HepG2 (cell line): ENCODE measurements around the gene SIK3. TPM values are rescaled to one million over a fixed set of nuclear protein-coding genes. Genes with fewer than 3 reads are reported as not detected.

Source experiments
- BRCA1 ChIP-seq: sonication (generic); formaldehyde crosslinking; IDR thresholded peaks from 2 replicates; pipeline ENCODE4 v1.4.0; 2020; ENCODE audit warnings: missing genetic modification reagents
- FOXP4 ChIP-seq: sonication (generic); formaldehyde crosslinking; IDR thresholded peaks from 2 replicates; pipeline ENCODE4 v1.4.0; 2020; ENCODE audit warnings: missing genetic modification reagents
- HNF1B ChIP-seq: sonication (generic); formaldehyde crosslinking; IDR thresholded peaks from 2 replicates; pipeline ENCODE4 v1.5.1; 2020; ENCODE audit warnings: mild to moderate bottlenecking, moderate library complexity, missing genetic modification reagents
- KAT8 ChIP-seq: IDR thresholded peaks from 2 replicates; pipeline ENCODE4 v1.6.1; 2016; ENCODE audit warnings: missing genetic modification reagents, missing compliant biosample characterization
- MIER2 ChIP-seq: IDR thresholded peaks from 2 replicates; pipeline ENCODE4 v1.6.1; 2016; ENCODE audit warnings: missing biosample characterization, missing genetic modification reagents
- NFE2L1 ChIP-seq: sonication (generic); formaldehyde crosslinking; IDR thresholded peaks from 2 replicates; pipeline ENCODE4 v1.4.0; 2020; ENCODE audit warnings: missing genetic modification reagents, mild to moderate bottlenecking, borderline replicate concordance
- PATZ1 ChIP-seq: sonication (generic); formaldehyde crosslinking; IDR thresholded peaks from 2 replicates; pipeline ENCODE4 v1.4.0; 2020; ENCODE audit warnings: missing genetic modification reagents
- PBX2 ChIP-seq: IDR thresholded peaks from 2 replicates; pipeline ENCODE4 v1.6.1; 2016; ENCODE audit warnings: control low read depth
- POGK ChIP-seq: sonication (generic); formaldehyde crosslinking; conservative IDR thresholded peaks from 2 replicates; pipeline ENCODE4 v1.8.0; 2022; ENCODE audit warnings: mild to moderate bottlenecking, moderate library complexity, missing genetic modification reagents
- POLR2A ChIP-seq, 2 experiments: IDR thresholded peaks; 2 replicates each; pipeline ENCODE4 v1.6.1; 2011; ENCODE audit warnings: low read depth in 2 of 2, low read length in 2 of 2, mild to moderate bottlenecking in 1 of 2, moderate library complexity in 1 of 2; ENCODE audit not compliant: insufficient read depth in 1 of 2
- RBFOX2 ChIP-seq: fragments of 200-400 bp; formaldehyde crosslinking; IDR thresholded peaks from 2 replicates; pipeline ENCODE4 v1.6.1; 2017; ENCODE audit warnings: low read depth, mild to moderate bottlenecking, low read length
- RFXANK ChIP-seq: IDR thresholded peaks from 2 replicates; pipeline ENCODE4 v1.6.1; 2016
- SOX6 ChIP-seq, 2 experiments: fragments of 450-650 bp in 1 of 2; sonication (generic) in 1 of 2; formaldehyde crosslinking in 1 of 2; IDR thresholded peaks; 2 replicates each; pipeline versions ENCODE4 v1.4.0 to v1.6.1; 2017 to 2020; ENCODE audit warnings: antibody characterized with exemption in 1 of 2, mild to moderate bottlenecking in 1 of 2, missing genetic modification reagents in 1 of 2
- TARDBP ChIP-seq: sonication (generic); formaldehyde crosslinking; IDR thresholded peaks from 2 replicates; pipeline ENCODE4 v1.8.0; 2022; ENCODE audit warnings: mild to moderate bottlenecking, missing genetic modification reagents
- TSC22D2 ChIP-seq: sonication (generic); formaldehyde crosslinking; IDR thresholded peaks from 2 replicates; pipeline ENCODE4 v1.5.1; 2020; ENCODE audit warnings: missing genetic modification reagents, mild to moderate bottlenecking, borderline replicate concordance
- ZFY ChIP-seq: sonication (generic); formaldehyde crosslinking; IDR thresholded peaks from 2 replicates; pipeline ENCODE4 v1.4.0; 2020; ENCODE audit warnings: missing genetic modification reagents
- ZNF580 ChIP-seq: IDR thresholded peaks from 2 replicates; pipeline ENCODE4 v1.6.1; 2016; ENCODE audit warnings: low read depth, borderline replicate concordance
- ZNF678 ChIP-seq: sonication (generic); formaldehyde crosslinking; IDR thresholded peaks from 2 replicates; pipeline ENCODE4 v1.4.0; 2020; ENCODE audit warnings: mild to moderate bottlenecking, missing genetic modification reagents
- ZNF772 ChIP-seq: sonication (generic); formaldehyde crosslinking; IDR thresholded peaks from 2 replicates; pipeline ENCODE4 v1.5.0; 2020; ENCODE audit warnings: mild to moderate bottlenecking, missing genetic modification reagents
- polyA plus RNA-seq, 8 experiments: library from polyadenylated mRNA; depleted of rRNA in 3 of 8; stranded (reverse) in 7 of 8; unstranded in 1 of 8; fragments of >200 nt; fragmentation: Illumina TruSeq in 4 of 8; extraction: Trizol in 4 of 8; gene quantifications; 2 replicates each; pipeline versions ENCODE4 v1.2.1 to v1.2.3, GENCODE V29; 2011 to 2016; ENCODE audit warnings: low read depth in 4 of 8, missing spikeins in 1 of 8, mixed read lengths in 1 of 8; ENCODE audit not compliant: insufficient read depth in 1 of 8
- total RNA-seq, 5 experiments: library from RNA; depleted of rRNA; stranded (reverse); fragments of >200 nt; fragmentation: Illumina TruSeq; extraction: Trizol; gene quantifications; 2 replicates each; pipeline ENCODE4 v1.2.3, GENCODE V29; 2016; ENCODE audit warnings: low read depth in 1 of 5

SIK3 gene
- total and polyA plus RNA-seq, 2 of the 13 experiments (the other 11 are each of a cell fraction or from before 2014, with no cell fraction given) = 5.7 to 9.8 TPM

- TF ChIP-seq PATZ1 (CRISPR knock-in tag) = peak; percentile 41; the same call in 1 of the 2 replicates
- TF ChIP-seq SOX6 (IDR thresholded peaks at IDR 0.05) = no peak
- peak; percentile 61; the same call in 1 of the 2 replicates for TF ChIP-seq SOX6 (CRISPR knock-in tag; IDR thresholded peaks at IDR 0.05)
- TF ChIP-seq NFE2L1 (CRISPR knock-in tag) = no peak
- no peak; the same call in 1 of the 2 replicates for TF ChIP-seq POGK (CRISPR knock-in tag)
- TF ChIP-seq BRCA1 (CRISPR knock-in tag) = 0 out of 2 replicates have a peak, but pooled peaks have one; percentile 60
- TF ChIP-seq HNF1B = peak; percentile 11; the same call in 1 of the 2 replicates
- peak; percentile 70 for TF ChIP-seq KAT8 (CRISPR knock-in tag)
- peak; percentile 42 for TF ChIP-seq FOXP4 (CRISPR knock-in tag)
- TF ChIP-seq ZNF580 (CRISPR knock-in tag) = 0 out of 2 replicates have a peak, but pooled peaks have one; percentile 3
- TF ChIP-seq POLR2A (IDR thresholded peaks at IDR 0.05; ENCODE audit: insufficient read depth in 1 of 2, low read depth in 2 of 2, low read length in 2 of 2) = peak in 1 of 2 experiments; percentile 52; a peak in 1 of 4 replicates
- peak; percentile 80 for TF ChIP-seq TARDBP (CRISPR knock-in tag)
- 0 out of 2 replicates have a peak, but pooled peaks have one; percentile 33 for TF ChIP-seq RFXANK (CRISPR knock-in tag)
- TF ChIP-seq ZFY (CRISPR knock-in tag) = peak; percentile 78
- TF ChIP-seq PBX2 (CRISPR knock-in tag) = no peak
- peak; percentile 62 for TF ChIP-seq MIER2 (CRISPR knock-in tag)
- peak; percentile 74 for TF ChIP-seq ZNF772 (CRISPR knock-in tag)
- TF ChIP-seq ZNF678 = 0 out of 2 replicates have a peak, but pooled peaks have one; percentile 42
- TF ChIP-seq RBFOX2 = peak; percentile 63; the same call in 1 of the 2 replicates
- no peak for TF ChIP-seq TSC22D2 (CRISPR knock-in tag)
These were observed 264.3 kb downstream of the SIK3 start (continued) for GRCh38 chr11:116833816-116834534.
